H1 (cell line): ENCODE data around the gene XNDC1N. TPM values are rescaled to one million over a fixed set of nuclear protein-coding genes. Genes with fewer than 3 reads are reported as not detected.

Source experiments
- JUN ChIP-seq: IDR thresholded peaks from 2 replicates; pipeline ENCODE4 v1.6.1; 2011; ENCODE audit warnings: low read depth, mild to moderate bottlenecking, improper control_type of control experiment, low read length
- polyA plus RNA-seq, 7 experiments: library from polyadenylated mRNA; depleted of rRNA in 3 of 7; stranded (reverse) in 5 of 7; unstranded in 2 of 7; fragments of >200 nt in 5 of 7; fragments of 200-250 nt in 2 of 7; gene quantifications; 1 replicate in 5 of 7; 2 replicates in 1 of 7; 4 replicates in 1 of 7; pipeline versions ENCODE4 v1.2.1 to v1.2.3, GENCODE V29; 2011 to 2013; ENCODE audit warnings: missing spikeins in 2 of 7, mixed read lengths in 2 of 7
- total RNA-seq: library from RNA; stranded (reverse); fragmentation: NEBNext Ultra II Directional; extraction: Animal tissue kit (Norgen Biotek cat#: 25700); gene quantifications from 2 replicates; pipeline ENCODE4 v1.2.1, GENCODE V29; 2021
- TF ChIP-seq, protein P1 (sequence below): fragments of 300-600 bp; sonication (generic); IDR thresholded peaks from 2 replicates; pipeline ENCODE4 v1.7.1; 2012; ENCODE audit warnings: low read length, moderate library complexity, mild to moderate bottlenecking, inconsistent platforms; ENCODE audit not compliant: insufficient replicate concordance
- TF ChIP-seq, protein P2 (sequence below): IDR thresholded peaks from 2 replicates; pipeline ENCODE4 v1.6.1; 2012; ENCODE audit warnings: inconsistent platforms

Gene XNDC1N
- total and polyA plus RNA-seq, 2 of the 8 experiments (the other 6 are each of a cell fraction or from before 2014, with no cell fraction given): 5.8 to 7.5 TPM

DNA sequence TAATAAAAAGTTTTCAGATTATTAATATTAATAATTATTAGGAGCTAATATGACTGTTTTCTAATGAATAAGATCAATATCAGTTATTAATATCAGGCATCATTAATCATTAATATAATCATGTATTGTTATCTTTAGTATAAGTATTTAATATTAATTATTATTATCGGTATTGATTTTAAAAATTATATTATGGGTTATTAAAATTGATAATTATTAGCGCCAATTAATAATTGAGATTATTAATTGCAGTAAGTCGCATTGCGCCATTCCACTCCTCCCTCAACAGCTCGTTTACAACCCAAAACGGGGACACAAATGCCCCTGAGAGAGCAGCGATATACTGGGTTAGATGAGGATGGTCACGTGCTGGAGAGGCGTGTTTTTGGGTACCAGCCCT lies 20.2 kb downstream of the XNDC1N start (continued):
- TF ChIP-seq, protein P1, sequence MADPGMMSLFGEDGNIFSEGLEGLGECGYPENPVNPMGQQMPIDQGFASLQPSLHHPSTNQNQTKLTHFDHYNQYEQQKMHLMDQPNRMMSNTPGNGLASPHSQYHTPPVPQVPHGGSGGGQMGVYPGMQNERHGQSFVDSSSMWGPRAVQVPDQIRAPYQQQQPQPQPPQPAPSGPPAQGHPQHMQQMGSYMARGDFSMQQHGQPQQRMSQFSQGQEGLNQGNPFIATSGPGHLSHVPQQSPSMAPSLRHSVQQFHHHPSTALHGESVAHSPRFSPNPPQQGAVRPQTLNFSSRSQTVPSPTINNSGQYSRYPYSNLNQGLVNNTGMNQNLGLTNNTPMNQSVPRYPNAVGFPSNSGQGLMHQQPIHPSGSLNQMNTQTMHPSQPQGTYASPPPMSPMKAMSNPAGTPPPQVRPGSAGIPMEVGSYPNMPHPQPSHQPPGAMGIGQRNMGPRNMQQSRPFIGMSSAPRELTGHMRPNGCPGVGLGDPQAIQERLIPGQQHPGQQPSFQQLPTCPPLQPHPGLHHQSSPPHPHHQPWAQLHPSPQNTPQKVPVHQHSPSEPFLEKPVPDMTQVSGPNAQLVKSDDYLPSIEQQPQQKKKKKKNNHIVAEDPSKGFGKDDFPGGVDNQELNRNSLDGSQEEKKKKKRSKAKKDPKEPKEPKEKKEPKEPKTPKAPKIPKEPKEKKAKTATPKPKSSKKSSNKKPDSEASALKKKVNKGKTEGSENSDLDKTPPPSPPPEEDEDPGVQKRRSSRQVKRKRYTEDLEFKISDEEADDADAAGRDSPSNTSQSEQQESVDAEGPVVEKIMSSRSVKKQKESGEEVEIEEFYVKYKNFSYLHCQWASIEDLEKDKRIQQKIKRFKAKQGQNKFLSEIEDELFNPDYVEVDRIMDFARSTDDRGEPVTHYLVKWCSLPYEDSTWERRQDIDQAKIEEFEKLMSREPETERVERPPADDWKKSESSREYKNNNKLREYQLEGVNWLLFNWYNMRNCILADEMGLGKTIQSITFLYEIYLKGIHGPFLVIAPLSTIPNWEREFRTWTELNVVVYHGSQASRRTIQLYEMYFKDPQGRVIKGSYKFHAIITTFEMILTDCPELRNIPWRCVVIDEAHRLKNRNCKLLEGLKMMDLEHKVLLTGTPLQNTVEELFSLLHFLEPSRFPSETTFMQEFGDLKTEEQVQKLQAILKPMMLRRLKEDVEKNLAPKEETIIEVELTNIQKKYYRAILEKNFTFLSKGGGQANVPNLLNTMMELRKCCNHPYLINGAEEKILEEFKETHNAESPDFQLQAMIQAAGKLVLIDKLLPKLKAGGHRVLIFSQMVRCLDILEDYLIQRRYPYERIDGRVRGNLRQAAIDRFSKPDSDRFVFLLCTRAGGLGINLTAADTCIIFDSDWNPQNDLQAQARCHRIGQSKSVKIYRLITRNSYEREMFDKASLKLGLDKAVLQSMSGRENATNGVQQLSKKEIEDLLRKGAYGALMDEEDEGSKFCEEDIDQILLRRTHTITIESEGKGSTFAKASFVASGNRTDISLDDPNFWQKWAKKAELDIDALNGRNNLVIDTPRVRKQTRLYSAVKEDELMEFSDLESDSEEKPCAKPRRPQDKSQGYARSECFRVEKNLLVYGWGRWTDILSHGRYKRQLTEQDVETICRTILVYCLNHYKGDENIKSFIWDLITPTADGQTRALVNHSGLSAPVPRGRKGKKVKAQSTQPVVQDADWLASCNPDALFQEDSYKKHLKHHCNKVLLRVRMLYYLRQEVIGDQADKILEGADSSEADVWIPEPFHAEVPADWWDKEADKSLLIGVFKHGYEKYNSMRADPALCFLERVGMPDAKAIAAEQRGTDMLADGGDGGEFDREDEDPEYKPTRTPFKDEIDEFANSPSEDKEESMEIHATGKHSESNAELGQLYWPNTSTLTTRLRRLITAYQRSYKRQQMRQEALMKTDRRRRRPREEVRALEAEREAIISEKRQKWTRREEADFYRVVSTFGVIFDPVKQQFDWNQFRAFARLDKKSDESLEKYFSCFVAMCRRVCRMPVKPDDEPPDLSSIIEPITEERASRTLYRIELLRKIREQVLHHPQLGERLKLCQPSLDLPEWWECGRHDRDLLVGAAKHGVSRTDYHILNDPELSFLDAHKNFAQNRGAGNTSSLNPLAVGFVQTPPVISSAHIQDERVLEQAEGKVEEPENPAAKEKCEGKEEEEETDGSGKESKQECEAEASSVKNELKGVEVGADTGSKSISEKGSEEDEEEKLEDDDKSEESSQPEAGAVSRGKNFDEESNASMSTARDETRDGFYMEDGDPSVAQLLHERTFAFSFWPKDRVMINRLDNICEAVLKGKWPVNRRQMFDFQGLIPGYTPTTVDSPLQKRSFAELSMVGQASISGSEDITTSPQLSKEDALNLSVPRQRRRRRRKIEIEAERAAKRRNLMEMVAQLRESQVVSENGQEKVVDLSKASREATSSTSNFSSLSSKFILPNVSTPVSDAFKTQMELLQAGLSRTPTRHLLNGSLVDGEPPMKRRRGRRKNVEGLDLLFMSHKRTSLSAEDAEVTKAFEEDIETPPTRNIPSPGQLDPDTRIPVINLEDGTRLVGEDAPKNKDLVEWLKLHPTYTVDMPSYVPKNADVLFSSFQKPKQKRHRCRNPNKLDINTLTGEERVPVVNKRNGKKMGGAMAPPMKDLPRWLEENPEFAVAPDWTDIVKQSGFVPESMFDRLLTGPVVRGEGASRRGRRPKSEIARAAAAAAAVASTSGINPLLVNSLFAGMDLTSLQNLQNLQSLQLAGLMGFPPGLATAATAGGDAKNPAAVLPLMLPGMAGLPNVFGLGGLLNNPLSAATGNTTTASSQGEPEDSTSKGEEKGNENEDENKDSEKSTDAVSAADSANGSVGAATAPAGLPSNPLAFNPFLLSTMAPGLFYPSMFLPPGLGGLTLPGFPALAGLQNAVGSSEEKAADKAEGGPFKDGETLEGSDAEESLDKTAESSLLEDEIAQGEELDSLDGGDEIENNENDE: no peak
- no peak for TF ChIP-seq JUN
- TF ChIP-seq, protein P2, sequence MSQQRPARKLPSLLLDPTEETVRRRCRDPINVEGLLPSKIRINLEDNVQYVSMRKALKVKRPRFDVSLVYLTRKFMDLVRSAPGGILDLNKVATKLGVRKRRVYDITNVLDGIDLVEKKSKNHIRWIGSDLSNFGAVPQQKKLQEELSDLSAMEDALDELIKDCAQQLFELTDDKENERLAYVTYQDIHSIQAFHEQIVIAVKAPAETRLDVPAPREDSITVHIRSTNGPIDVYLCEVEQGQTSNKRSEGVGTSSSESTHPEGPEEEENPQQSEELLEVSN: no peak
